ENCODE results near the gene C9orf50. TPM values are rescaled to one million over a fixed set of nuclear protein-coding genes. Genes with fewer than 3 reads are reported as not detected.
A peak's percentile ranks its signal among the peaks of the same experiment; 100 is the strongest.

The C9orf50 gene
- total RNA-seq, 1 experiment from 2014 or later, result not detected

DNA sequence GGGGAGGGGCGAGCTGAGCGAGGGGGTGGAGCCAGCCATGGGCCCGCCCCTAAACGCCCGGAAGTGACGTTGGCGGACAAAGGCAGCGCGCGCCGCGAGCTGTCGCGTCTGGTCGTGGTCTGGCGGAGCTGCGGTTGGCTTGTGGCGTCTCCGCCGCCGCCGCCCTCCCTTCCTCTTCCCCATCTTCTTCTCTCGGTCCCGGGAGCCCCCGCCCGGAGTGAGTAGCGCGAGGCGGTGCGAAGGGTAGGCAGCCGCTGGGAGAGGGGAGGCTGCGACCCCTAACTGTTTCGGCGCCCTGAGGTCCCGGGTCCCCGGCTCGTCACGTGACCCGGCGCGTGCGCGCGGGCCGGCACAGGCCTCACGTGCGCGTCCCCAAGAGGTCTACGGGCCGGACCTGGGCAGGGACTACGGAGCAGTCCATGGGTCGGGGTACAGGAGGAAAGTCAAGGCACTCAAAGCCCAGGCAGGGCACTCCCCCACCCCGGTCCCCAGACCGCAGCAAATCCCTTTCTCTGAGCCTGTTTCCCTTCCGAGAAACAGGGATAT lies 5.3 kb upstream of the C9orf50 start, which contains the start of gene NTMT1:
TSS of gene NTMT1 (plus strand) at position 85 of the 546 bp plus-strand sequence. CDS start 6,541 bp downstream, outside the sequence.
- in situ Hi-C loops (cut with HindIII; ENCODE audit: low pct_unique_long_range_greater_than_20kb, low sequenced_read_pairs) (no loop called here), intact Hi-C loops (cut with micrococcal nuclease; ENCODE audit: unreplicated experiment) (no loop called here)

DNA sequence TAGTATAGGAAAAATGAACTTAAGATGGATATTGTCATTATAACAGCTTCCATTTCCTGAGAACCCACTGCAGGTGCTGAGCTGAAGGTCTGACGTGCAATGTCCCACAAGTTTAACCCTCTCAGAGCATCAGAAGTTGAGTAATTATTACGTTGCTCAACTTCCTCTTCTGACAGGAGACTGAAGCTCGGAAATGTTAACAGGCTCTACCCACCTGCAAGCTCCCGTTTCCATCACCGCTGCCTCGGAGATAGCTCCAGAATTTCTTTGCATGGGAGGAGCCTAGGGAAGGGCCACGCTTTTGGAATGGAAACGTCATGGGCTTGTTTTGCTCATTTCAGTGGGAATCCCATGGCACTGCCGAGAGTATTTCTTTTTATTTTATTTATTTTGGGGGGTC lies 4.0 kb upstream of the C9orf50 start:
- no peaks in the 10 kb centered on the region for H3K9me3 ChIP-seq (ENCODE audit: control insufficient read depth, insufficient read depth, low read depth, low read length)
- DNase-seq (ENCODE audit: low read depth, low spot score) (no peak), ATAC-seq (no peak)
- CTCF ChIA-PET, result interaction anchor here (0.6 to 1.7 kb wide), 2 partner anchors 461 to 482 kb away, joined by 3 to 5 read pairs; no protein-coding TSS in a partner anchor
- BruUV-seq (replicated peaks), result no TSS peak
- TF ChIP-seq, protein P1, sequence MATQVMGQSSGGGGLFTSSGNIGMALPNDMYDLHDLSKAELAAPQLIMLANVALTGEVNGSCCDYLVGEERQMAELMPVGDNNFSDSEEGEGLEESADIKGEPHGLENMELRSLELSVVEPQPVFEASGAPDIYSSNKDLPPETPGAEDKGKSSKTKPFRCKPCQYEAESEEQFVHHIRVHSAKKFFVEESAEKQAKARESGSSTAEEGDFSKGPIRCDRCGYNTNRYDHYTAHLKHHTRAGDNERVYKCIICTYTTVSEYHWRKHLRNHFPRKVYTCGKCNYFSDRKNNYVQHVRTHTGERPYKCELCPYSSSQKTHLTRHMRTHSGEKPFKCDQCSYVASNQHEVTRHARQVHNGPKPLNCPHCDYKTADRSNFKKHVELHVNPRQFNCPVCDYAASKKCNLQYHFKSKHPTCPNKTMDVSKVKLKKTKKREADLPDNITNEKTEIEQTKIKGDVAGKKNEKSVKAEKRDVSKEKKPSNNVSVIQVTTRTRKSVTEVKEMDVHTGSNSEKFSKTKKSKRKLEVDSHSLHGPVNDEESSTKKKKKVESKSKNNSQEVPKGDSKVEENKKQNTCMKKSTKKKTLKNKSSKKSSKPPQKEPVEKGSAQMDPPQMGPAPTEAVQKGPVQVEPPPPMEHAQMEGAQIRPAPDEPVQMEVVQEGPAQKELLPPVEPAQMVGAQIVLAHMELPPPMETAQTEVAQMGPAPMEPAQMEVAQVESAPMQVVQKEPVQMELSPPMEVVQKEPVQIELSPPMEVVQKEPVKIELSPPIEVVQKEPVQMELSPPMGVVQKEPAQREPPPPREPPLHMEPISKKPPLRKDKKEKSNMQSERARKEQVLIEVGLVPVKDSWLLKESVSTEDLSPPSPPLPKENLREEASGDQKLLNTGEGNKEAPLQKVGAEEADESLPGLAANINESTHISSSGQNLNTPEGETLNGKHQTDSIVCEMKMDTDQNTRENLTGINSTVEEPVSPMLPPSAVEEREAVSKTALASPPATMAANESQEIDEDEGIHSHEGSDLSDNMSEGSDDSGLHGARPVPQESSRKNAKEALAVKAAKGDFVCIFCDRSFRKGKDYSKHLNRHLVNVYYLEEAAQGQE (IDR thresholded peaks at IDR 0.05; ENCODE audit: insufficient read depth in 1 of 2, low read depth in 2 of 2, low read length in 1 of 2), result no peak
- no peak for TF ChIP-seq POLR2AphosphoS5 (IDR thresholded peaks at IDR 0.05; ENCODE audit: low read depth, low read length)
- no peak for TF ChIP-seq TCF7L2 (IDR thresholded peaks at IDR 0.05; ENCODE audit: low read depth, low read length)
- H3K4me3 ChIP-seq (ENCODE audit: low read depth in 2 of 2, low read length in 2 of 2), result no peak overlapping the region
- intact Hi-C loops (cut with micrococcal nuclease; ENCODE audit: unreplicated experiment), result no loop called here
- no peak overlapping the region for H3K27ac ChIP-seq (ENCODE audit: low read length)
- POLR2A ChIA-PET, result no interaction called here
- no peaks in the 10 kb centered on the region for H3K27me3 ChIP-seq (ENCODE audit: control insufficient read depth, insufficient read depth, low read length)
- in situ Hi-C loops (cut with HindIII; ENCODE audit: low pct_unique_long_range_greater_than_20kb, low sequenced_read_pairs), result no loop called here
- peaks cover 4% of the 10 kb centered on the region; the same call in 1 of the 2 replicates for H3K36me3 ChIP-seq (ENCODE audit: control insufficient read depth, insufficient read depth, low read length)
- peaks cover 25% of the 10 kb centered on the region for H3K4me1 ChIP-seq (ENCODE audit: control insufficient read depth, insufficient read depth, low read length)

More for the DNA sequence above, 5.3 kb upstream of the C9orf50 start, which contains the start of gene NTMT1:
- Histone ChIP-seq H3K27ac (ENCODE audit: low read length) (peak within 1 kb of the TSS; percentile 88), H3K27me3 (ENCODE audit: control insufficient read depth, insufficient read depth, low read length) (no peaks in the 10 kb centered on the region), H3K4me3 (ENCODE audit: low read depth in 2 of 2, low read length in 2 of 2) (peak within 1 kb of the TSS; percentile 82 to 96), H3K9me3 (ENCODE audit: control insufficient read depth, insufficient read depth, low read depth, low read length) (no peaks in the 10 kb centered on the region), H3K4me1 (ENCODE audit: control insufficient read depth, insufficient read depth, low read length) (peaks cover 35% of the 10 kb centered on the region), H3K36me3 (ENCODE audit: control insufficient read depth, insufficient read depth, low read length) (peaks cover 4% of the 10 kb centered on the region; the same call in 1 of the 2 replicates)
- DNase-seq (ENCODE audit: low read depth, low spot score) (no peak), ATAC-seq (peak; percentile 88)
- ChIA-PET POLR2A (interaction anchor here (0.6 to 0.7 kb wide), 3 partner anchors 30 to 348 kb away, joined by 4 to 6 read pairs (median 5); no protein-coding TSS in a partner anchor), CTCF (interaction anchor here (0.7 to 1.3 kb wide), 6 partner anchors 11 to 545 kb away, joined by 3 to 8 read pairs (median 4); no protein-coding TSS in a partner anchor)
- BruUV-seq (replicated peaks), result no TSS peak
- TF ChIP-seq CTCF (IDR thresholded peaks at IDR 0.05) (no peak), POLR2AphosphoS5 (IDR thresholded peaks at IDR 0.05; ENCODE audit: low read depth, low read length) (peak; percentile 89), SIN3A (IDR thresholded peaks at IDR 0.05; ENCODE audit: borderline replicate concordance, insufficient read depth, low read depth, low read length) (peak; percentile 91; the same call in 1 of the 2 replicates), TCF7L2 (IDR thresholded peaks at IDR 0.05; ENCODE audit: low read depth, low read length) (no peak)
- TF ChIP-seq, protein P1 (IDR thresholded peaks at IDR 0.05; ENCODE audit: insufficient read depth in 1 of 2, low read depth in 2 of 2, low read length in 1 of 2), result no peak

All from Panc1 (cell line).